PC-9 (cell line): ENCODE results near the gene FAHD1. TPM values are rescaled to one million over a fixed set of nuclear protein-coding genes. Genes with fewer than 3 reads are reported as not detected.

Experiments used
- BruUV-seq: library from RNA; stranded (reverse); fragments of 400-500 nt; replicated peaks from 2 replicates; lab custom pipeline; 2021; lab: Mats Ljungman, UMichigan
- CTCF ChIA-PET: fragments of 300-600 bp; sonication (Branson Sonifier 250); formaldehyde crosslinking; loops from one replicate; lab custom pipeline; 2022; ENCODE audit warnings: antibody characterized with exemption; lab: Charles Lee
- POLR2A ChIA-PET: fragments of 300-600 bp; sonication (Branson Sonifier 250); formaldehyde crosslinking; loops from one replicate; lab custom pipeline; 2022; ENCODE audit warnings: antibody characterized with exemption; ENCODE audit not compliant: unreplicated experiment; lab: Charles Lee
- DNase-seq, 2 experiments: peaks; one replicate each; pipeline versions ENCODE4 v3.0.0 to v3.0.0-alpha.2; 2015 to 2022; ENCODE audit warnings: mixed read lengths in 1 of 2
- H2AFZ ChIP-seq: fragments of 200-600 bp; sonication (generic); 2 replicates; pipeline ENCODE4 v1.8.1; 2017; ENCODE audit warnings: antibody characterized with exemption
- H3F3A ChIP-seq: fragments of 200-600 bp; sonication (generic); 2 replicates; pipeline ENCODE4 v1.8.1; 2017; ENCODE audit warnings: antibody characterized with exemption, mild to moderate bottlenecking, low read depth; ENCODE audit not compliant: insufficient read depth
- H3K27ac ChIP-seq: fragments of 200-600 bp; sonication (generic); 2 replicates; pipeline ENCODE4 v1.6.1; 2016; ENCODE audit warnings: mixed run types
- H3K27me3 ChIP-seq: fragments of 200-600 bp; sonication (generic); 2 replicates; pipeline ENCODE4 v1.6.1; 2016; ENCODE audit warnings: low read depth, mixed run types; ENCODE audit not compliant: insufficient read depth
- H3K36me3 ChIP-seq: fragments of 200-600 bp; sonication (generic); 2 replicates; pipeline ENCODE4 v1.6.1; 2016; ENCODE audit warnings: low read depth, mixed run types
- H3K4me1 ChIP-seq: fragments of 200-600 bp; sonication (generic); replicated peaks from 2 replicates; pipeline ENCODE4 v1.6.1; 2016; ENCODE audit warnings: mixed run types; ENCODE audit not compliant: insufficient read depth
- H3K4me2 ChIP-seq: fragments of 200-600 bp; sonication (generic); 2 replicates; pipeline ENCODE4 v1.6.1; 2017; ENCODE audit warnings: mixed run types
- H3K4me3 ChIP-seq: fragments of 200-600 bp; sonication (generic); 2 replicates; pipeline ENCODE4 v1.6.1; 2016; ENCODE audit warnings: mixed run types
- H3K79me2 ChIP-seq: fragments of 200-600 bp; sonication (generic); 2 replicates; pipeline ENCODE4 v1.6.1; 2017; ENCODE audit warnings: low read depth, mixed run types
- H3K9me2 ChIP-seq: fragments of 200-600 bp; sonication (generic); 2 replicates; pipeline ENCODE4 v1.8.1; 2017; ENCODE audit warnings: mild to moderate bottlenecking; ENCODE audit not compliant: insufficient read depth
- H3K9me3 ChIP-seq: fragments of 200-600 bp; sonication (generic); 2 replicates; pipeline ENCODE4 v1.8.1; 2016; ENCODE audit warnings: low read depth; ENCODE audit not compliant: insufficient read depth
- H4K20me1 ChIP-seq: fragments of 200-600 bp; sonication (generic); 2 replicates; pipeline ENCODE4 v1.8.1; 2017; ENCODE audit not compliant: insufficient read depth
- CTCF ChIP-seq: fragments of 200-600 bp; sonication (generic); conservative IDR thresholded peaks from 2 replicates; pipeline ENCODE4 v1.6.1; 2017; ENCODE audit warnings: mixed run types, antibody characterized with exemption, mild to moderate bottlenecking, moderate library complexity
- EZH2 ChIP-seq: fragments of 200-600 bp; sonication (generic); IDR thresholded peaks from 2 replicates; pipeline ENCODE4 v1.8.0; 2017; ENCODE audit warnings: antibody characterized with exemption, low read depth
- intact Hi-C: fragments of 100-400 bp; cut with micrococcal nuclease; formaldehyde crosslinking; loops from one replicate; pipeline ENCODE4 v1.10.0; 2022; ENCODE audit not compliant: unreplicated experiment
- total RNA-seq: library from RNA; stranded (reverse); gene quantifications from 2 replicates; pipeline ENCODE4 v1.2.3, GENCODE V29; 2021

FAHD1 gene
- total RNA-seq, 1 experiment from 2014 or later, result 26.8 TPM

GRCh38 chr16:1820946-1821290, 6.1 kb upstream of the FAHD1 start:
- H3K4me2 ChIP-seq, result no peak overlapping the region
- intact Hi-C loops, result no loop called here
- no peaks in the 10 kb centered on the region for H3K9me3 ChIP-seq
- H3F3A ChIP-seq, result peaks cover 9% of the 10 kb centered on the region; the same call in 1 of the 2 replicates
- no peaks in the 10 kb centered on the region for H4K20me1 ChIP-seq
- ChIA-PET CTCF (interaction anchor here (0.6 kb wide), 1 partner anchor 42 kb away, joined by 6 read pairs; no protein-coding TSS in a partner anchor), POLR2A (no interaction called here)
- no peak overlapping the region for H2AFZ ChIP-seq
- H3K4me3 ChIP-seq, result no peak overlapping the region
- H3K4me1 ChIP-seq, result peaks cover 6% of the 10 kb centered on the region; the same call in 1 of the 2 replicates
- no peak for DNase-seq
- H3K79me2 ChIP-seq, result peaks cover 6% of the 10 kb centered on the region; the same call in 1 of the 2 replicates
- H3K27ac ChIP-seq, result no peak overlapping the region
- no peaks in the 10 kb centered on the region for H3K27me3 ChIP-seq
- no peaks in the 10 kb centered on the region for H3K9me2 ChIP-seq
- TF ChIP-seq EZH2 (no peak), CTCF (no peak)
- BruUV-seq, result no TSS peak
- 0 out of 2 replicates have a peak, but pooled peaks cover 6% of the 10 kb centered on the region for H3K36me3 ChIP-seq

- Histone ChIP-seq H3K27me3 (no peaks in the 10 kb centered on the region), H2AFZ (no peak overlapping the region), H3K9me3 (no peaks in the 10 kb centered on the region), H3K4me1 (peaks cover 6% of the 10 kb centered on the region; the same call in 1 of the 2 replicates), H3F3A (peaks cover 9% of the 10 kb centered on the region; the same call in 1 of the 2 replicates), H3K27ac (no peak overlapping the region), H3K79me2 (peaks cover 7% of the 10 kb centered on the region; the same call in 1 of the 2 replicates), H3K9me2 (no peaks in the 10 kb centered on the region), H4K20me1 (no peaks in the 10 kb centered on the region), H3K36me3 (no peaks in the 10 kb centered on the region), H3K4me3 (no peak overlapping the region), H3K4me2 (no peak overlapping the region)
- intact Hi-C loops, result no loop called here
- TF ChIP-seq EZH2 (no peak), CTCF (no peak)
- CTCF ChIA-PET, result no interaction called here
- DNase-seq, result no peak
- POLR2A ChIA-PET, result no interaction called here
- no TSS peak for BruUV-seq
These were observed 5.0 kb upstream of the FAHD1 start for GRCh38 chr16:1821861-1822611.

- no peaks in the 10 kb centered on the region for H3K9me2 ChIP-seq
- H3F3A ChIP-seq, result peaks cover 13% of the 10 kb centered on the region; the same call in 1 of the 2 replicates
- intact Hi-C loops, result no loop called here
- no peak overlapping the region for H2AFZ ChIP-seq
- H3K4me1 ChIP-seq, result peaks cover 6% of the 10 kb centered on the region; the same call in 1 of the 2 replicates
- no peaks in the 10 kb centered on the region for H4K20me1 ChIP-seq
- TF ChIP-seq EZH2 (no peak), CTCF (no peak)
- H3K27ac ChIP-seq, result no peak overlapping the region
- ChIA-PET CTCF (interaction anchor here (0.6 kb wide), 1 partner anchor 19 kb away, joined by 5 read pairs; no protein-coding TSS in a partner anchor), POLR2A (no interaction called here)
- no peak for DNase-seq
- no peaks in the 10 kb centered on the region for H3K36me3 ChIP-seq
- peaks cover 14% of the 10 kb centered on the region for H3K79me2 ChIP-seq
- BruUV-seq, result no TSS peak
- H3K27me3 ChIP-seq, result no peaks in the 10 kb centered on the region
- H3K4me3 ChIP-seq, result no peak overlapping the region
- H3K9me3 ChIP-seq, result no peaks in the 10 kb centered on the region
- H3K4me2 ChIP-seq, result no peak overlapping the region
These were observed 4.2 kb upstream of the FAHD1 start for GRCh38 chr16:1822801-1823200.
